Keratinocyte (primary cell): ENCODE results near the gene TENM4. TPM values are rescaled to one million over a fixed set of nuclear protein-coding genes. Genes with fewer than 3 reads are reported as not detected.
A peak's percentile ranks its signal among the peaks of the same experiment; 100 is the strongest.

Experiments used
- DNase-seq: peaks from one replicate; pipeline ENCODE4 v3.0.0-alpha.2; 2011; ENCODE audit warnings: low read depth, missing footprints, low spot score
- FAIRE-seq: peaks from 2 replicates; lab custom pipeline; 2011; peaks lifted over from hg19 to GRCh38; lab: Jason Lieb, UNC
- H2AFZ ChIP-seq: 2 replicates; pipeline ENCODE4 v1.6.0; 2012; ENCODE audit warnings: low read length, control low read depth, inconsistent platforms; ENCODE audit not compliant: control insufficient read depth
- H3K27ac ChIP-seq: 2 replicates; pipeline ENCODE4 v1.5.1; 2011; ENCODE audit warnings: low read length; ENCODE audit not compliant: control insufficient read depth, insufficient read depth
- H3K27me3 ChIP-seq: 3 replicates; pipeline ENCODE4 v1.6.0; 2011; ENCODE audit warnings: low read length; ENCODE audit not compliant: control insufficient read depth, insufficient read depth; ENCODE audit errors: extremely low read depth
- H3K36me3 ChIP-seq, 2 experiments: 2 replicates in 1 of 2; 3 replicates in 1 of 2; pipeline ENCODE4 v1.5.1; 2011; ENCODE audit warnings: low read length in 2 of 2, mild to moderate bottlenecking in 1 of 2; ENCODE audit not compliant: control insufficient read depth in 2 of 2, insufficient read depth in 2 of 2; ENCODE audit errors: extremely low read depth in 1 of 2
- H3K4me1 ChIP-seq: 3 replicates; pipeline ENCODE4 v1.5.1; 2011; ENCODE audit warnings: low read length; ENCODE audit not compliant: control insufficient read depth, insufficient read depth; ENCODE audit errors: extremely low read depth
- H3K4me2 ChIP-seq: 3 replicates; pipeline ENCODE4 v1.6.0; 2011; ENCODE audit warnings: low read depth, low read length; ENCODE audit not compliant: control insufficient read depth, insufficient read depth; ENCODE audit errors: extremely low read depth
- H3K4me3 ChIP-seq, 3 experiments: fragments of 200-600 bp in 1 of 3; sonication (generic) in 1 of 3; 2 replicates in 2 of 3; 3 replicates in 1 of 3; pipeline ENCODE4 v1.5.1; 2011 to 2016; ENCODE audit warnings: low read length in 3 of 3, mild to moderate bottlenecking in 3 of 3, control low read depth in 2 of 3, inconsistent platforms in 1 of 3, low read depth in 1 of 3, mixed read lengths in 1 of 3, mixed run types in 1 of 3, moderate library complexity in 1 of 3; ENCODE audit not compliant: control insufficient read depth in 2 of 3, insufficient read depth in 2 of 3; ENCODE audit errors: extremely low read depth in 1 of 3
- H3K79me2 ChIP-seq: 2 replicates; pipeline ENCODE4 v1.6.0; 2012; ENCODE audit warnings: low read length; ENCODE audit not compliant: control insufficient read depth, insufficient read depth
- H3K9ac ChIP-seq: 3 replicates; pipeline ENCODE4 v1.6.0; 2011; ENCODE audit warnings: low read length; ENCODE audit not compliant: control insufficient read depth, insufficient read depth; ENCODE audit errors: extremely low read depth
- H3K9me1 ChIP-seq: 3 replicates; pipeline ENCODE4 v1.6.0; 2011; ENCODE audit warnings: low read length; ENCODE audit not compliant: control insufficient read depth, insufficient read depth; ENCODE audit errors: extremely low read depth
- H3K9me3 ChIP-seq: 2 replicates; pipeline ENCODE4 v1.5.1; 2012; ENCODE audit warnings: low read depth, low read length; ENCODE audit not compliant: control insufficient read depth
- H4K20me1 ChIP-seq: 3 replicates; pipeline ENCODE4 v1.6.0; 2011; ENCODE audit warnings: low read length; ENCODE audit not compliant: control insufficient read depth, insufficient read depth; ENCODE audit errors: extremely low read depth
- CTCF ChIP-seq, 3 experiments: IDR thresholded peaks in 1 of 3; conservative IDR thresholded peaks in 1 of 3; optimal IDR thresholded peaks in 1 of 3; 2 replicates in 2 of 3; 3 replicates in 1 of 3; pipeline versions ENCODE3 to v1.5.1; 2011; ENCODE audit warnings: low read length in 3 of 3, mild to moderate bottlenecking in 3 of 3, moderate library complexity in 2 of 3, control low read depth in 1 of 3, inconsistent platforms in 1 of 3; ENCODE audit not compliant: insufficient read depth in 2 of 3; ENCODE audit errors: extremely low read depth in 1 of 3
- EZH2 ChIP-seq: IDR thresholded peaks from one replicate; pipeline ENCODE4 v1.6.1; 2012; ENCODE audit warnings: inconsistent platforms, mild to moderate bottlenecking, low read length, moderate library complexity
- dilution Hi-C: fragments of 300-500 bp; cut with MboI; formaldehyde crosslinking; loops from one replicate; pipeline ENCODE4 v1.7.0; 2020; ENCODE audit warnings: low sequenced_read_pairs; ENCODE audit not compliant: extremely low pct_ligation_motif_present
- polyA plus RNA-seq, 5 experiments: library from polyadenylated mRNA; depleted of rRNA in 3 of 5; stranded (reverse) in 3 of 5; stranded (forward) in 1 of 5; unstranded in 1 of 5; fragments of >200 nt; gene quantifications; 1 replicate in 1 of 5; 2 replicates in 3 of 5; 3 replicates in 1 of 5; pipeline versions ENCODE4 v1.2.1 to v1.2.3, GENCODE V29; 2011 to 2012; ENCODE audit warnings: missing spikeins in 2 of 5, low read depth in 1 of 5, low replicate concordance in 1 of 5

Gene TENM4
- polyA plus RNA-seq, 1 donor (not counting 4 experiments of a cell fraction or from before 2014, with no cell fraction given) = 3.5 TPM

DNA sequence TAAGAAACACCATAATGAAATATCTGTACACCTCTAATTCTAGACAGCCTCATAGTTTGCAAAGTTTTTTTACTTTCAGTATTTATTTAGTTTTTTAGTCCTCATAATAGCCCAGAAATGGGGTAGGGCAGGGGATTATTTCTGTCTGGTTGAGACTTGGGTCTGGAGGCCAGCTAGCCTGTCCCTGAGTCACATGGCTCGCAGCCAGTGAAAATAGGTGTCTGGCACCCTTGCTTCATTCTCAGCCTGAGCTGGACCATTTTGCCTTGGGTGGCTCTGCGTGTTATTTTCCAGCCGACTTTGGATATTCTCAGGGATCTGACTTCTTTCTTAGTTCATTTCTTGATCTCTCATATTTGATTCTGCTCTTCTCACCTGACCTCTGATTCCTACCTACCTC lies 742.2 kb downstream of the TENM4 start:
- dilution Hi-C loops = no loop called here

GRCh38 chr11:78696177-78696576 lies 744.7 kb downstream of the TENM4 start:
- H3K4me1 ChIP-seq = no peaks in the 10 kb centered on the region
- H3K4me2 ChIP-seq = no peak overlapping the region
- no peak overlapping the region for H2AFZ ChIP-seq
- no peak overlapping the region for H3K4me3 ChIP-seq
- no peak for TF ChIP-seq EZH2
- no peak for TF ChIP-seq CTCF (optimal IDR thresholded peaks at IDR 0.05 in 1 of 3, IDR thresholded peaks at IDR 0.05 in 1 of 3, conservative IDR thresholded peaks at IDR 0.05 in 1 of 3; ENCODE audit: extremely low read depth in 1 of 3, insufficient read depth in 2 of 3, low read length in 3 of 3)
- no peaks in the 10 kb centered on the region for H3K9me1 ChIP-seq
- H4K20me1 ChIP-seq = no peaks in the 10 kb centered on the region
- H3K36me3 ChIP-seq = peaks cover 0 to 1% of the 10 kb centered on the region in 2 experiments
- H3K79me2 ChIP-seq = no peaks in the 10 kb centered on the region
- dilution Hi-C loops = no loop called here
- FAIRE-seq (no peak), DNase-seq (no peak)
- H3K9ac ChIP-seq = no peak overlapping the region
- H3K27ac ChIP-seq = no peak overlapping the region
- no peaks in the 10 kb centered on the region for H3K9me3 ChIP-seq
- H3K27me3 ChIP-seq = no peaks in the 10 kb centered on the region

More for the DNA sequence above, 742.2 kb downstream of the TENM4 start:
- Histone ChIP-seq H3K36me3 (peaks cover 0 to 6% of the 10 kb centered on the region in 2 experiments), H3K27ac (no peak overlapping the region), H3K4me3 (no peak overlapping the region), H3K27me3 (no peaks in the 10 kb centered on the region), H4K20me1 (no peaks in the 10 kb centered on the region), H3K79me2 (no peaks in the 10 kb centered on the region), H3K4me2 (no peak overlapping the region), H3K9ac (no peak overlapping the region), H3K9me3 (no peaks in the 10 kb centered on the region), H3K9me1 (no peaks in the 10 kb centered on the region), H2AFZ (no peak overlapping the region), H3K4me1 (no peaks in the 10 kb centered on the region)
- DNase-seq = no peak
- TF ChIP-seq EZH2 (no peak), CTCF (optimal IDR thresholded peaks at IDR 0.05 in 1 of 3, IDR thresholded peaks at IDR 0.05 in 1 of 3, conservative IDR thresholded peaks at IDR 0.05 in 1 of 3; ENCODE audit: extremely low read depth in 1 of 3, insufficient read depth in 2 of 3, low read length in 3 of 3) (no peak)
- peak; percentile 49 for FAIRE-seq
